Liver (tissue), 9 donors: Measurements from ENCODE around the gene INO80. TPM values are rescaled to one million over a fixed set of nuclear protein-coding genes. Genes with fewer than 3 reads are reported as not detected.

Experiments
- DNase-seq: peaks from one replicate; pipeline ENCODE4 v3.0.0-alpha.2; 2017; ENCODE audit warnings: low spot score
- H3K27ac ChIP-seq, 2 donors: one replicate each; pipeline ENCODE4 v1.7.0; 2013; ENCODE audit warnings: inconsistent platforms in 2 of 2, low read length in 2 of 2, control low read depth in 1 of 2, low read depth in 1 of 2, mild to moderate bottlenecking in 1 of 2
- H3K27me3 ChIP-seq, 4 donors: one replicate each; pipeline versions ENCODE4 v1.6.1 to v1.7.0; 2013; ENCODE audit warnings: low read length in 3 of 4, inconsistent platforms in 1 of 4, mild to moderate bottlenecking in 1 of 4, moderate library complexity in 1 of 4; ENCODE audit not compliant: control insufficient read depth in 4 of 4, insufficient read depth in 4 of 4
- H3K36me3 ChIP-seq, 4 donors: one replicate each; pipeline versions ENCODE4 v1.6.1 to v1.7.0; 2013; ENCODE audit warnings: low read length in 3 of 4, mild to moderate bottlenecking in 3 of 4, low read depth in 1 of 4, moderate library complexity in 1 of 4; ENCODE audit not compliant: control insufficient read depth in 4 of 4, insufficient read depth in 3 of 4
- H3K4me1 ChIP-seq, 4 donors: one replicate each; pipeline versions ENCODE4 v1.6.1 to v1.7.0; 2013; ENCODE audit warnings: low read length in 3 of 4, mild to moderate bottlenecking in 3 of 4, moderate library complexity in 1 of 4; ENCODE audit not compliant: control insufficient read depth in 4 of 4, insufficient read depth in 4 of 4
- H3K4me3 ChIP-seq, 3 donors: one replicate each; pipeline versions ENCODE4 v1.6.1 to v1.7.0; 2013; ENCODE audit warnings: low read length in 3 of 3, control low read depth in 1 of 3, low read depth in 1 of 3, mild to moderate bottlenecking in 1 of 3
- H3K9ac ChIP-seq, 2 donors: one replicate each; pipeline ENCODE4 v1.7.0; 2013; ENCODE audit warnings: low read length in 2 of 2, mild to moderate bottlenecking in 2 of 2, moderate library complexity in 2 of 2, control low read depth in 1 of 2, low read depth in 1 of 2
- H3K9me3 ChIP-seq, 4 donors: one replicate each; pipeline versions ENCODE4 v1.6.1 to v1.7.0; 2013; ENCODE audit warnings: low read length in 3 of 4; ENCODE audit not compliant: control insufficient read depth in 4 of 4
- EGR1 ChIP-seq, 2 donors: IDR thresholded peaks; 2 replicates each; pipeline ENCODE4 v1.6.1; 2016 to 2018; ENCODE audit warnings: antibody characterized with exemption in 2 of 2, low read depth in 2 of 2
- FOXA1 ChIP-seq: IDR thresholded peaks from 2 replicates; pipeline ENCODE4 v1.6.1; 2016; ENCODE audit warnings: antibody characterized with exemption
- FOXA2 ChIP-seq: IDR thresholded peaks from 2 replicates; pipeline ENCODE4 v1.6.1; 2016; ENCODE audit warnings: antibody characterized with exemption
- GABPA ChIP-seq, 2 donors: IDR thresholded peaks in 1 of 2; conservative IDR thresholded peaks in 1 of 2; 2 replicates each; pipeline ENCODE4 v1.6.1; 2016; ENCODE audit warnings: antibody characterized with exemption in 2 of 2, mild to moderate bottlenecking in 1 of 2, moderate library complexity in 1 of 2
- HNF4A ChIP-seq, 2 donors: conservative IDR thresholded peaks; 2 replicates each; pipeline ENCODE4 v1.6.1; 2016; ENCODE audit warnings: antibody characterized with exemption in 2 of 2, mild to moderate bottlenecking in 2 of 2
- HNF4G ChIP-seq: IDR thresholded peaks from 2 replicates; pipeline ENCODE4 v1.6.1; 2016; ENCODE audit warnings: antibody characterized with exemption
- JUND ChIP-seq, 2 donors: IDR thresholded peaks; 2 replicates each; pipeline ENCODE4 v1.6.1; 2016; ENCODE audit warnings: antibody characterized with exemption in 2 of 2
- MAX ChIP-seq: IDR thresholded peaks from 2 replicates; pipeline ENCODE4 v1.6.1; 2016; ENCODE audit warnings: antibody characterized with exemption
- NR2F2 ChIP-seq: IDR thresholded peaks from 2 replicates; pipeline ENCODE4 v1.6.1; 2016; ENCODE audit warnings: antibody characterized with exemption
- RAD21 ChIP-seq, 2 donors: IDR thresholded peaks; 2 replicates each; pipeline ENCODE4 v1.6.1; 2016; ENCODE audit warnings: antibody characterized with exemption in 2 of 2, mild to moderate bottlenecking in 2 of 2
- RXRA ChIP-seq, 2 donors: IDR thresholded peaks; 2 replicates each; pipeline ENCODE4 v1.6.1; 2017 to 2018; ENCODE audit warnings: antibody characterized with exemption in 2 of 2, mild to moderate bottlenecking in 1 of 2
- SP1 ChIP-seq: IDR thresholded peaks from 2 replicates; pipeline ENCODE4 v1.6.1; 2018; ENCODE audit warnings: antibody characterized with exemption, mild to moderate bottlenecking
- TAF1 ChIP-seq: conservative IDR thresholded peaks from 2 replicates; pipeline ENCODE4 v1.6.1; 2016; ENCODE audit warnings: antibody characterized with exemption, mild to moderate bottlenecking
- YY1 ChIP-seq: IDR thresholded peaks from 2 replicates; pipeline ENCODE4 v1.6.1; 2016; ENCODE audit warnings: antibody characterized with exemption, mild to moderate bottlenecking
- ZBTB33 ChIP-seq: IDR thresholded peaks from 2 replicates; pipeline ENCODE4 v1.6.1; 2016; ENCODE audit warnings: antibody characterized with exemption
- WGBS: extraction: QIAGEN DNeasy Blood & Tissue Kit; methylation state at CpG from one replicate; pipeline ENCODE4 v1.1.7; 2013; 5-methylcytosine and 5-hydroxymethylcytosine counted together
- polyA plus RNA-seq, 2 donors: library from polyadenylated mRNA; stranded (reverse) in 1 of 2; unstranded in 1 of 2; fragments of 200-250 nt in 1 of 2; fragments of >200 nt in 1 of 2; fragmentation: Nextera tagmentation in 1 of 2; extraction: Ambion mirVana in 1 of 2; gene quantifications; one replicate each; pipeline versions ENCODE4 v1.2.1 to v1.2.3, GENCODE V29; 2013 to 2015
- total RNA-seq, 2 donors: library from RNA; depleted of rRNA; stranded (reverse); fragments of >200 nt; gene quantifications; one replicate each; pipeline ENCODE4 v1.2.3, GENCODE V29; 2014
- TF ChIP-seq, protein P1 (sequence below): fragments of 150-350 bp; IDR thresholded peaks from 2 replicates; pipeline ENCODE4 v1.5.1; 2017; ENCODE audit warnings: improper control_type of control experiment, low read depth, low read length; ENCODE audit not compliant: missing input control
- TF ChIP-seq, protein P2 (sequence below): IDR thresholded peaks from 2 replicates; pipeline ENCODE4 v1.6.1; 2016; ENCODE audit warnings: antibody characterized with exemption, mild to moderate bottlenecking
- TF ChIP-seq, protein P3 (sequence below): IDR thresholded peaks from 2 replicates; pipeline ENCODE4 v1.6.1; 2016; ENCODE audit warnings: antibody characterized with exemption
- donor health status: healthy.
- donor health status: healthy.
- donor health status: healthy.
- donor health status: healthy.
- donor health status: healthy.

The INO80 gene
- total and polyA plus RNA-seq, 4 donors, result 3.2 to 19.7 (median 9.4) TPM

DNA sequence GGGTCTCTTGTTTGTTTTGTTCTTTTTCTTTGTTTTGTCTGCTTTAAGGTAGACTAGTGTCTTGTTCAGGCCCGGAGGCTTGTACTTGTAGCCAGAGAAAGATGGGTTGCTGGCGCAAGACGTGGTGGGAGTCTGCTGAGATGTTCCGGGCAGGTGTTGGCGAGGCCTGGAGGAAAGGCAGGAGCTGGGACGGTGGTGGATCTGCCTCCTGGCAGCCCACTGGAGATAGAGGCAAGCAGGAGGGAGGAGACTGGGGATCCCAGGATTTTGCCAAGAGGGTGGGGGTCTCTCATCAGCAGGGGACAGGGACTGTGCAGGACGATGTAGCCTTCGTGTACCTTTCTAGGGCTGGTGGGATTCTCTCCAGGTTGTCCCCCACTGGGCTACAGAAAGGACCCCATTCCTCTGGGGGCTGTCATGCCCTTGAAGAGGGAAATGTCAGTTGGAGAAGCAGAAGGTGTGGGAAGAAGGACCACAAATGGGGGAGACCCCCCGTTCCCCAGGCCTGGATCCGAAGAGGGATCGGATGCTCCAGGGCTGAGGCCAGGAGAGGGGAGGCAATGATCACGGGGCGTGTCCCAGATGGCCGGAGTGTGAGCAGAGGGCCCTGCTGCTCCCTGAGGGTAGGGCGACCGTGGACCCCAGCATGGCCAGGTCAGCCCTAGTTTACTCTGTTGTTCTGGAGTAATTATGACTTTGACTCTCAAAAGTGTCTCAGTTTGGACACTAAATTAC, 155.8 kb downstream of the INO80 start:
- Histone ChIP-seq H3K4me1 (no peaks in the 10 kb centered on the region), H3K27me3 (no peaks in the 10 kb centered on the region), H3K4me3 (no peak overlapping the region), H3K27ac (no peak overlapping the region), H3K9ac (no peak overlapping the region), H3K9me3 (no peaks in the 10 kb centered on the region), H3K36me3 (no peaks in the 10 kb centered on the region)
- TF ChIP-seq TAF1 (no peak), HNF4A (conservative IDR thresholded peaks at IDR 0.05) (no peak), FOXA2 (no peak), RAD21 (IDR thresholded peaks at IDR 0.05) (no peak), MAX (no peak)
- 91% methylated on average over 16 of the region's 16 CpGs for WGBS
- DNase-seq, result no peak

DNA sequence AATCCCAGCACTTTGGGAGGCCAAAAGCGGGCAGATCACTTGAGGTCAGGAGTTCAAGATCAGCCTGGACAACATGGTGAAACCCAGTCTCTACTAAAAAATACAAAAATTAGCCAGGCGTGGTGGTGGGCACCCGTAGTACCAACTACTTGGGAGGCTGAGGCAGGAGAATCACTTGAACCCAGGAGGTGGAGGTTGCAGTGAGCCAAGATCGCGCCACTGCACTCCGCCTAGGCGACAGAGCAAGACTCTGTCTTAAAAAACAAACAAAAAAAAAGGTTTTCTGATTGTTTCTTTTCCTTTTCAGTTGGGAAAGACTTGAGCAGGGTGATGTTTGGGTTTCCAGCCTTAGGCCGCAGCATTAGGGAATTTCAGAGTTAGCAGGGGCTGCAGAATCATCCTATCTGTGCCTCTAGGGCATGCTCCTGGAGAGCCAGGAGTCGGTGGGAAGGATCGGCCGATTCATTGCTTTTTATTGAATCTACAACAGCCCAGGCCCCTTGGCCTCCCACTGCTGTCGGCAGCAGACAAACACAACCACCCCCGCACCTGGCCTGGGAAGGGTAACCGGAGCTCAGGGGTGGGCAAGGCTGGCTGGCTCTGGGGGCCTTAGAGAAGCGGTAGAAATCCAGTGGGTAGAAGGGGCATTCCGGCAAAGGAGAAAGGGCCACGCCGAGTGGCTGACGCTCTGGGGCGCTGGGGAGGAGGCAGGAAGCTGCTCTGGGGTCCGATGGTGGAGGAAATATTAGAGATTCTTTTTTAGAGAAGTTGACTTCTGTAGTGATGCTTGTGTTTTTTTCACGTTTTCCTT, 156.5 kb downstream of the INO80 start:
- no peak overlapping the region for H3K9ac ChIP-seq
- H3K27ac ChIP-seq, result no peak overlapping the region
- H3K9me3 ChIP-seq, result no peaks in the 10 kb centered on the region
- H3K4me3 ChIP-seq, result no peak overlapping the region
- TF ChIP-seq NR2F2, result no peak
- TF ChIP-seq MAX, result no peak
- TF ChIP-seq RXRA (IDR thresholded peaks at IDR 0.05), result no peak
- TF ChIP-seq, protein P1, sequence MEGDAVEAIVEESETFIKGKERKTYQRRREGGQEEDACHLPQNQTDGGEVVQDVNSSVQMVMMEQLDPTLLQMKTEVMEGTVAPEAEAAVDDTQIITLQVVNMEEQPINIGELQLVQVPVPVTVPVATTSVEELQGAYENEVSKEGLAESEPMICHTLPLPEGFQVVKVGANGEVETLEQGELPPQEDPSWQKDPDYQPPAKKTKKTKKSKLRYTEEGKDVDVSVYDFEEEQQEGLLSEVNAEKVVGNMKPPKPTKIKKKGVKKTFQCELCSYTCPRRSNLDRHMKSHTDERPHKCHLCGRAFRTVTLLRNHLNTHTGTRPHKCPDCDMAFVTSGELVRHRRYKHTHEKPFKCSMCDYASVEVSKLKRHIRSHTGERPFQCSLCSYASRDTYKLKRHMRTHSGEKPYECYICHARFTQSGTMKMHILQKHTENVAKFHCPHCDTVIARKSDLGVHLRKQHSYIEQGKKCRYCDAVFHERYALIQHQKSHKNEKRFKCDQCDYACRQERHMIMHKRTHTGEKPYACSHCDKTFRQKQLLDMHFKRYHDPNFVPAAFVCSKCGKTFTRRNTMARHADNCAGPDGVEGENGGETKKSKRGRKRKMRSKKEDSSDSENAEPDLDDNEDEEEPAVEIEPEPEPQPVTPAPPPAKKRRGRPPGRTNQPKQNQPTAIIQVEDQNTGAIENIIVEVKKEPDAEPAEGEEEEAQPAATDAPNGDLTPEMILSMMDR, result no peak
- no peak for TF ChIP-seq JUND (IDR thresholded peaks at IDR 0.05)
- TF ChIP-seq, protein P2, sequence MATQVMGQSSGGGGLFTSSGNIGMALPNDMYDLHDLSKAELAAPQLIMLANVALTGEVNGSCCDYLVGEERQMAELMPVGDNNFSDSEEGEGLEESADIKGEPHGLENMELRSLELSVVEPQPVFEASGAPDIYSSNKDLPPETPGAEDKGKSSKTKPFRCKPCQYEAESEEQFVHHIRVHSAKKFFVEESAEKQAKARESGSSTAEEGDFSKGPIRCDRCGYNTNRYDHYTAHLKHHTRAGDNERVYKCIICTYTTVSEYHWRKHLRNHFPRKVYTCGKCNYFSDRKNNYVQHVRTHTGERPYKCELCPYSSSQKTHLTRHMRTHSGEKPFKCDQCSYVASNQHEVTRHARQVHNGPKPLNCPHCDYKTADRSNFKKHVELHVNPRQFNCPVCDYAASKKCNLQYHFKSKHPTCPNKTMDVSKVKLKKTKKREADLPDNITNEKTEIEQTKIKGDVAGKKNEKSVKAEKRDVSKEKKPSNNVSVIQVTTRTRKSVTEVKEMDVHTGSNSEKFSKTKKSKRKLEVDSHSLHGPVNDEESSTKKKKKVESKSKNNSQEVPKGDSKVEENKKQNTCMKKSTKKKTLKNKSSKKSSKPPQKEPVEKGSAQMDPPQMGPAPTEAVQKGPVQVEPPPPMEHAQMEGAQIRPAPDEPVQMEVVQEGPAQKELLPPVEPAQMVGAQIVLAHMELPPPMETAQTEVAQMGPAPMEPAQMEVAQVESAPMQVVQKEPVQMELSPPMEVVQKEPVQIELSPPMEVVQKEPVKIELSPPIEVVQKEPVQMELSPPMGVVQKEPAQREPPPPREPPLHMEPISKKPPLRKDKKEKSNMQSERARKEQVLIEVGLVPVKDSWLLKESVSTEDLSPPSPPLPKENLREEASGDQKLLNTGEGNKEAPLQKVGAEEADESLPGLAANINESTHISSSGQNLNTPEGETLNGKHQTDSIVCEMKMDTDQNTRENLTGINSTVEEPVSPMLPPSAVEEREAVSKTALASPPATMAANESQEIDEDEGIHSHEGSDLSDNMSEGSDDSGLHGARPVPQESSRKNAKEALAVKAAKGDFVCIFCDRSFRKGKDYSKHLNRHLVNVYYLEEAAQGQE, result no peak
- TF ChIP-seq HNF4A (conservative IDR thresholded peaks at IDR 0.05), result no peak
- TF ChIP-seq SP1, result no peak
- TF ChIP-seq, protein P3, sequence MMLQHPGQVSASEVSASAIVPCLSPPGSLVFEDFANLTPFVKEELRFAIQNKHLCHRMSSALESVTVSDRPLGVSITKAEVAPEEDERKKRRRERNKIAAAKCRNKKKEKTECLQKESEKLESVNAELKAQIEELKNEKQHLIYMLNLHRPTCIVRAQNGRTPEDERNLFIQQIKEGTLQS, result no peak
- no peak for TF ChIP-seq YY1
- TF ChIP-seq FOXA2, result no peak
- TF ChIP-seq HNF4G, result no peak
- TF ChIP-seq EGR1 (IDR thresholded peaks at IDR 0.05; ENCODE audit: low read depth in 2 of 2), result no peak
- no peak for TF ChIP-seq TAF1
- TF ChIP-seq FOXA1, result no peak
- no peak for TF ChIP-seq ZBTB33
- no peak for TF ChIP-seq GABPA (IDR thresholded peaks at IDR 0.05 in 1 of 2, conservative IDR thresholded peaks at IDR 0.05 in 1 of 2)
- TF ChIP-seq RAD21 (IDR thresholded peaks at IDR 0.05), result no peak
- no peaks in the 10 kb centered on the region for H3K36me3 ChIP-seq
- H3K4me1 ChIP-seq, result no peaks in the 10 kb centered on the region
- H3K27me3 ChIP-seq, result no peaks in the 10 kb centered on the region
- no peak for DNase-seq
- 87% methylated on average over 22 of the region's 22 CpGs for WGBS
